ENCODE data around the gene CAMTA1. TPM values are rescaled to one million over a fixed set of nuclear protein-coding genes. Genes with fewer than 3 reads are reported as not detected.

The CAMTA1 gene
- polyA plus RNA-seq, 2 donors: 61.1 to 75.0 TPM

DNA sequence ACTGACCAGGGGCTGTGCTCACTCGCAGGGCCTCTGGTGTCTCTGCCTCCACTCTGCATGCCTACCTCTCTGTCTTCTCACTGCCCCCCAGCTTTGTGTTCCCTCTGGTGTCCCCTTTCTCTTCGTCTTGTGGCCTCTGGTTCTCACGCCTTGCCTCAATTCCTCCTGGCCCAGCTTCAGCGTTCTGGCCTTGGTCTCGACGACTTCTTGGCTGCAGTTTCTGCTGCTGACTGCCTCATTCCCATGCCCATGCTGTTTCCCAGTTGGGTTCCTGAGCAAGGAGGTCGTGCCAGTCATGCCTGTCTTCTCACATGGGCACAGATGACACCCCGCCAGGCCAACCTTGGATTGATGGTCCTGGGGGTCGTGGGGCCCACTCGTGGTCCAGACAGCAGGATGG lies 562.8 kb downstream of the CAMTA1 start:
- Histone ChIP-seq H3K4me1 (ENCODE audit: control insufficient read depth in 2 of 2, insufficient read depth in 2 of 2, low read length in 1 of 2) (no peaks in the 10 kb centered on the region), H3K4me3 (ENCODE audit: low read depth in 1 of 2, low read length in 2 of 2) (no peak overlapping the region), H3K9me3 (ENCODE audit: control insufficient read depth in 2 of 2, insufficient read depth in 1 of 2, low read depth in 1 of 2, low read length in 1 of 2) (no peaks in the 10 kb centered on the region), H3K27ac (ENCODE audit: low read depth in 2 of 2, low read length in 1 of 2) (no peak overlapping the region), H3K36me3 (ENCODE audit: control insufficient read depth in 2 of 2, insufficient read depth in 2 of 2, low read length in 1 of 2) (no peaks in the 10 kb centered on the region), H3K27me3 (ENCODE audit: control insufficient read depth in 1 of 2, insufficient read depth in 2 of 2, low read length in 2 of 2) (no peaks in the 10 kb centered on the region)
- 70 to 74% methylated on average over 10 of the region's 10 CpGs for WGBS, 2 donors

DNA sequence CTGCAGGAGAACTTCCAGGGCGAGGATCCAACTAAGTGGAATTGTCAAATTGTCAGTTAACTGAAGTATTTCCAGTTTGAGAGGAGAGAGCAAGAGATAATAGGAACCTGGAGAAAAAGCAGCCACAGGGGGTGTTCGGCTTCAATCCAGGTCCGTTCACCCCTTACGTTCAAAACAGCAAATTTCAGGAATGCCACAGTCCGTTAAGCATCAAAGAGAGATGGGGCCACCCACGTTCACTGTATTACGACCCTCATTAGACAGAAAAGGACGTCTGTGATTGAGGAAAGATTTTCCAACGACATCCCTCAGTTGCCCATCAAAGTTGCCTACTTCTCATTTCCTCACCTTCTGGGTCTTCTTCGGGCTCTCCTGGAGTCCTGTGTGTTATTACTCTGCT lies 563.3 kb downstream of the CAMTA1 start:
- Histone ChIP-seq H3K27ac (ENCODE audit: low read depth in 2 of 2, low read length in 1 of 2) (no peak overlapping the region), H3K9me3 (ENCODE audit: control insufficient read depth in 2 of 2, insufficient read depth in 1 of 2, low read depth in 1 of 2, low read length in 1 of 2) (no peaks in the 10 kb centered on the region), H3K4me1 (ENCODE audit: control insufficient read depth in 2 of 2, insufficient read depth in 2 of 2, low read length in 1 of 2) (no peaks in the 10 kb centered on the region), H3K4me3 (ENCODE audit: low read depth in 1 of 2, low read length in 2 of 2) (no peak overlapping the region), H3K36me3 (ENCODE audit: control insufficient read depth in 2 of 2, insufficient read depth in 2 of 2, low read length in 1 of 2) (no peaks in the 10 kb centered on the region), H3K27me3 (ENCODE audit: control insufficient read depth in 1 of 2, insufficient read depth in 2 of 2, low read length in 2 of 2) (no peaks in the 10 kb centered on the region)
- WGBS, 2 donors: 81 to 85% methylated on average over 10 of the region's 10 CpGs

DNA sequence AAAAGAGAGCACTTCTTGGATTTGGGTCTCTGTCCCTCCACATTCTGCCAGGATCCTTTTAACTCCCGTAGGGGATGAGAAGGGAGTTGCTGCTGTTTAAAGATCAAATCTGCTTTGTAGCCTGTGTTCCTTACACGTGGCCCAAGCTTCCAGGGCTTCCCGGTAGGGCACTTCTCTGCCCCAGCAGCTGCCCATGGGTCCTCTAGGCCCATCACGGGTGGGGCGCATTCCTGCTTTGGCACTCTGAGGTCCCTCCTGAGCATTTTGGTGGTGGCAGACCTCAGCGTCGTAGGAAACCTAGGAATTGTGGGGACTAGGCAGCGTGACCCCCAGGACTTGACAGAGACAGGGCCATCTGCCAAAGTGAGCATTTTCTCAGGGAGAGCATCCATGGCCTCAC lies 565.5 kb downstream of the CAMTA1 start:
- Histone ChIP-seq H3K4me1 (ENCODE audit: control insufficient read depth in 2 of 2, insufficient read depth in 2 of 2, low read length in 1 of 2) (no peaks in the 10 kb centered on the region), H3K27ac (ENCODE audit: low read depth in 2 of 2, low read length in 1 of 2) (no peak overlapping the region), H3K4me3 (ENCODE audit: low read depth in 1 of 2, low read length in 2 of 2) (no peak overlapping the region), H3K9me3 (ENCODE audit: control insufficient read depth in 2 of 2, insufficient read depth in 1 of 2, low read depth in 1 of 2, low read length in 1 of 2) (no peaks in the 10 kb centered on the region), H3K27me3 (ENCODE audit: control insufficient read depth in 1 of 2, insufficient read depth in 2 of 2, low read length in 2 of 2) (no peaks in the 10 kb centered on the region), H3K36me3 (ENCODE audit: control insufficient read depth in 2 of 2, insufficient read depth in 2 of 2, low read length in 1 of 2) (no peaks in the 10 kb centered on the region)
- WGBS, 2 donors: 86 to 87% methylated on average over 8 of the region's 8 CpGs

DNA sequence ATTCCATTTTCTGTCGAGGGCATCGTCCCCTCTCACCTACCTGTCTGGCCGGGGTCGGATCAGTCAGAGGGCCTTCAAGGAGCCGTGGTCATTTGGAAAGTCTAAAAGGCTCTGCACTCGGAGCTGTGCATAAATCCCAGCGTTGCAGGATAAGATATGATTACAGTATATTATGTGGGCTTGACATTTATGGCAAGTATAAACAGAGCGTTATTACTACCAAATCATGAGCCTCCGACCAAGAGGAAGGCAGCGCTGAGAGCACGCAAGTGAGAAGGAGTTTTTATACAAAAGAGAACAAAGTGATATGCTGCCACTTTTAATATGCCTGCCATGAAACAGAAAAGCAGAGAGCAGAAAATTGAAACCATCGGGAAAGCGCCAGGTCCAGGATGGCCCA lies 566.4 kb downstream of the CAMTA1 start:
- no peaks in the 10 kb centered on the region for H3K4me1 ChIP-seq (ENCODE audit: control insufficient read depth in 2 of 2, insufficient read depth in 2 of 2, low read length in 1 of 2)
- WGBS, 2 donors: 82 to 85% methylated on average over 13 of the region's 13 CpGs

DNA sequence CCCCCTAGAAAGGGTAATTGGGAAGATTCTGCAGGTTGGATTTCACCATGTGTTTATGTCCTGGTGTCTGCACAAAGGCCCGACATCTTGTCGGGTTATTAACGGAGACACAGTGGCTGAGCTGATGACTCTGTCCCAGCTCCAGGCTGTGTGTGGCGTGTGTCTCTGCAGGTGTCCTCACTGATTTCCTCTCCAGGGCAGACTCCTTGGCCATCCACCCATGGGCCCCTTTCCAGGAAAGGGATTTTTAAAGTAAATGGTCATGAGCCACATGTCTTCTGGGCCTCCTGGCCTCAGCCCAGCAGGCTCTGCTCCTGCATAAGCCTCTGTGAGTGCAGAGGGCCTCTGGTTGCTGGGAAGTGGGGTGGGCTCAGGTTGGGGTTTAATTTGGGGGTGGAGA lies 567.1 kb downstream of the CAMTA1 start:
- H3K27ac ChIP-seq (ENCODE audit: low read depth in 2 of 2, low read length in 1 of 2): no peak overlapping the region
- WGBS, 2 donors: 89 to 93% methylated on average over 4 of the region's 4 CpGs
- H3K27me3 ChIP-seq (ENCODE audit: control insufficient read depth in 1 of 2, insufficient read depth in 2 of 2, low read length in 2 of 2): no peaks in the 10 kb centered on the region
- H3K4me1 ChIP-seq (ENCODE audit: control insufficient read depth in 2 of 2, insufficient read depth in 2 of 2, low read length in 1 of 2): no peaks in the 10 kb centered on the region
- H3K36me3 ChIP-seq (ENCODE audit: control insufficient read depth in 2 of 2, insufficient read depth in 2 of 2, low read length in 1 of 2): no peaks in the 10 kb centered on the region
- no peaks in the 10 kb centered on the region for H3K9me3 ChIP-seq (ENCODE audit: control insufficient read depth in 2 of 2, insufficient read depth in 1 of 2, low read depth in 1 of 2, low read length in 1 of 2)
- H3K4me3 ChIP-seq (ENCODE audit: low read depth in 1 of 2, low read length in 2 of 2): no peak overlapping the region

More for the DNA sequence above, 566.4 kb downstream of the CAMTA1 start:
- H3K27ac ChIP-seq (ENCODE audit: low read depth in 2 of 2, low read length in 1 of 2): no peak overlapping the region
- no peaks in the 10 kb centered on the region for H3K27me3 ChIP-seq (ENCODE audit: control insufficient read depth in 1 of 2, insufficient read depth in 2 of 2, low read length in 2 of 2)
- no peaks in the 10 kb centered on the region for H3K36me3 ChIP-seq (ENCODE audit: control insufficient read depth in 2 of 2, insufficient read depth in 2 of 2, low read length in 1 of 2)
- no peaks in the 10 kb centered on the region for H3K9me3 ChIP-seq (ENCODE audit: control insufficient read depth in 2 of 2, insufficient read depth in 1 of 2, low read depth in 1 of 2, low read length in 1 of 2)
- H3K4me3 ChIP-seq (ENCODE audit: low read depth in 1 of 2, low read length in 2 of 2): no peak overlapping the region

DNA sequence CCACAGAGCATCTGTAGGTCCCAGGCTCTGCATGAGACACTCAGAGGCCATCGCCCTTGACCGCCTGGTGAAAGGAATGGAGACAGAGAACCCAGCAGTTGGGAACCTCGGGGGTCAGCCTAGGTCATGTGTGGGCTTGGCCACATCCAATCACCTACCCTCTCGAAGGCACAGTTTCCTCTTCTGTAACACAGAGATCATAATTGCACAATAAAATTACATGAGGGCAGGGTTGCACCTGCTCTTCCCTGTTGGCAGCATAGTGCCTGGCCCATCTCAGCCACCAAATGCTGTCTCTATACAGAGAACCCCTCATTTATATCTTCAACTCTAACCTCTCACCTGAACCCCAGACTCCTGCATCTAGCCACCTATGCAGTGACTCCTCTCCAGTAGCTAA lies 567.7 kb downstream of the CAMTA1 start:
- H3K27ac ChIP-seq (ENCODE audit: low read depth in 2 of 2, low read length in 1 of 2): no peak overlapping the region
- H3K4me3 ChIP-seq (ENCODE audit: low read depth in 1 of 2, low read length in 2 of 2): no peak overlapping the region

DNA sequence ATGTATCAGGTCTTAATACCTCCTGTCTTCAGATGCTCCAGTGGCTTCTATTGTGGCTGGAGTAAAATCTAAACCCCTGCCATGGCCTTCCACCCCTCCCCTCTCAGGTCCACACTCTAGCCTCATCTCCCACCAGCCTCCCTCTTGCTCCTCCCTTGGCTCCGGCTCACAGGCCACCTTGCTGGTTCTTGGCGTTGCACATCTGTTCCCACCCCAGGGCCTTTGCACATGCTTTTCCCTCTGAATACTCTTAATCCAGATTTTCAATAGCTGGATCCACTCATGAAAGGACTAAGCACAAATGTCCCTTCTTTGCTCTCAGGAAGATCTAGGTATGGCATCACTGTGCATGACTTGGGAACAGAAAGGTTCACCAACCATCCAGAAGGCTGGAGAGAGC lies 570.4 kb downstream of the CAMTA1 start:
- H3K4me1 ChIP-seq (ENCODE audit: control insufficient read depth in 2 of 2, insufficient read depth in 2 of 2, low read length in 1 of 2): no peaks in the 10 kb centered on the region
- H3K36me3 ChIP-seq (ENCODE audit: control insufficient read depth in 2 of 2, insufficient read depth in 2 of 2, low read length in 1 of 2): no peaks in the 10 kb centered on the region
- no peaks in the 10 kb centered on the region for H3K27me3 ChIP-seq (ENCODE audit: control insufficient read depth in 1 of 2, insufficient read depth in 2 of 2, low read length in 2 of 2)
- no peak overlapping the region for H3K27ac ChIP-seq (ENCODE audit: low read depth in 2 of 2, low read length in 1 of 2)
- H3K4me3 ChIP-seq (ENCODE audit: low read depth in 1 of 2, low read length in 2 of 2): no peak overlapping the region
- H3K9me3 ChIP-seq (ENCODE audit: control insufficient read depth in 2 of 2, insufficient read depth in 1 of 2, low read depth in 1 of 2, low read length in 1 of 2): no peaks in the 10 kb centered on the region
- 96 to 97% methylated on average over 2 of the region's 2 CpGs for WGBS, 2 donors

More for the DNA sequence above, 567.7 kb downstream of the CAMTA1 start:
- Histone ChIP-seq H3K9me3 (ENCODE audit: control insufficient read depth in 2 of 2, insufficient read depth in 1 of 2, low read depth in 1 of 2, low read length in 1 of 2) (no peaks in the 10 kb centered on the region), H3K4me1 (ENCODE audit: control insufficient read depth in 2 of 2, insufficient read depth in 2 of 2, low read length in 1 of 2) (no peaks in the 10 kb centered on the region), H3K27me3 (ENCODE audit: control insufficient read depth in 1 of 2, insufficient read depth in 2 of 2, low read length in 2 of 2) (no peaks in the 10 kb centered on the region), H3K36me3 (ENCODE audit: control insufficient read depth in 2 of 2, insufficient read depth in 2 of 2, low read length in 1 of 2) (no peaks in the 10 kb centered on the region)
- WGBS, 2 donors: 78 to 90% methylated on average over 4 of the region's 4 CpGs

DNA sequence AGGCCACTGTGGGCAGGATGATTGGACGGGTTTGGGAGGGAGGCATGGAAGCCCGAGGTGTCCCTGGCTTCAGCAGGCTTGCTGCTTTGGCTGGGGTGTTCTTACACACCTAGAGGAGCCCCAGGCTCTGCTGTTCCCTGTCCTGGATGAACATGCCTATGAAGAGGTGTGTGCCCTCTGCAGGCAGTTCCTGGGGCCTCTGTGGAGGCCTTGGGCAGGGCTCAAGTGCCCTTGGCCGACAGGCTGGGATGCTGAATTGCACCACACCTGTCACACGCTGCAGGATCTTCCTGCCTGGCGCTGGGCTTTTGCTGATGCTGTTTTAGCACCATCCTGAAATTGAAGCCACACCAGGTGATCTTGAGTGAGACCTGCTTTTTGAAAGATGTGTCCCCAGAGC lies 570.8 kb downstream of the CAMTA1 start:
- Histone ChIP-seq H3K27ac (ENCODE audit: low read depth in 2 of 2, low read length in 1 of 2) (no peak overlapping the region), H3K9me3 (ENCODE audit: control insufficient read depth in 2 of 2, insufficient read depth in 1 of 2, low read depth in 1 of 2, low read length in 1 of 2) (no peaks in the 10 kb centered on the region), H3K27me3 (ENCODE audit: control insufficient read depth in 1 of 2, insufficient read depth in 2 of 2, low read length in 2 of 2) (no peaks in the 10 kb centered on the region), H3K36me3 (ENCODE audit: control insufficient read depth in 2 of 2, insufficient read depth in 2 of 2, low read length in 1 of 2) (no peaks in the 10 kb centered on the region), H3K4me1 (ENCODE audit: control insufficient read depth in 2 of 2, insufficient read depth in 2 of 2, low read length in 1 of 2) (no peaks in the 10 kb centered on the region), H3K4me3 (ENCODE audit: low read depth in 1 of 2, low read length in 2 of 2) (no peak overlapping the region)
- WGBS, 2 donors: 77 to 82% methylated on average over 5 of the region's 5 CpGs

DNA sequence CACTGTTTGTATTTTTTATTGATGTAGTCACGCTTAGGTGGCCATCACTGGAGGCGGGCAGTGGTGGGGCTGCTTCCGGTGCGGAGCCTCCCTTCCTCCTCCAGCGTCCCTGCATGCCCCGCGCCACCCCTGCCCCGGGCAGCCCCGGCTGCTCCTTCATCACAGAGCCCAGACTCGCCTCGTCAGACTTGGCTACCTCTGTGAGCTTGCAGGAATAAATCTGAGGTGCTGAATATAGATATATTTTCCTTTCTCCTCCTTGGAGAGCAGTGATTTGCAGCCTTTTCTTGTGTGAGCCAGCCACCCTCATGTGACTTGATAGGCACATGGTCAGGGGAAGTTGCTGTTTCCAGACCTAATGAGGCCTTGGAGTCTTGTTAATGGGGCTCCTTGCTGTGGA lies 573.2 kb downstream of the CAMTA1 start:
- H3K36me3 ChIP-seq (ENCODE audit: control insufficient read depth in 2 of 2, insufficient read depth in 2 of 2, low read length in 1 of 2): no peaks in the 10 kb centered on the region
- H3K9me3 ChIP-seq (ENCODE audit: control insufficient read depth in 2 of 2, insufficient read depth in 1 of 2, low read depth in 1 of 2, low read length in 1 of 2): no peaks in the 10 kb centered on the region
- H3K4me3 ChIP-seq (ENCODE audit: low read depth in 1 of 2, low read length in 2 of 2): no peak overlapping the region
- H3K4me1 ChIP-seq (ENCODE audit: control insufficient read depth in 2 of 2, insufficient read depth in 2 of 2, low read length in 1 of 2): no peaks in the 10 kb centered on the region
- 64 to 78% methylated on average over 11 of the region's 11 CpGs for WGBS, 2 donors
- no peak overlapping the region for H3K27ac ChIP-seq (ENCODE audit: low read depth in 2 of 2, low read length in 1 of 2)
- no peaks in the 10 kb centered on the region for H3K27me3 ChIP-seq (ENCODE audit: control insufficient read depth in 1 of 2, insufficient read depth in 2 of 2, low read length in 2 of 2)

DNA sequence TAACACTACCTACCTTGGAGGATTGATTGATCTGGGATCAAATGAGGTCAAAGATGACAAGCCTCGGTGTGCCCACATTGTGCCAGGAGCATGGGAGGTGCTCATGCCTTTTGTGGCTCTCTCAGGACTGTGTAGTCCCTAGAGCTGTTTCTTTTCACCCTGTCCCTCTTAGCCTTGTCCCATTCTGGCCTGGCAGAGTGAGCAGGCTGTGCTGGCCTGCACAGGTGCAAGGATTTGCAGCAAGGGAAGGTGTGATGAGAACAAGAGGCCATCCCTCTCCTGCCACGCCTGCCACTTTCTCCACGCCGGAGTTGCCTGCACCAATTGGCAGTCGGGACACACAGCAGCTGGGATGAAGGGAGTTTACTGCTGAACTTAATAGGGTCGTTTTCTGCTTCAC lies 575.3 kb downstream of the CAMTA1 start:
- Histone ChIP-seq H3K4me1 (ENCODE audit: control insufficient read depth in 2 of 2, insufficient read depth in 2 of 2, low read length in 1 of 2) (no peaks in the 10 kb centered on the region), H3K4me3 (ENCODE audit: low read depth in 1 of 2, low read length in 2 of 2) (no peak overlapping the region), H3K27me3 (ENCODE audit: control insufficient read depth in 1 of 2, insufficient read depth in 2 of 2, low read length in 2 of 2) (no peaks in the 10 kb centered on the region), H3K9me3 (ENCODE audit: control insufficient read depth in 2 of 2, insufficient read depth in 1 of 2, low read depth in 1 of 2, low read length in 1 of 2) (no peaks in the 10 kb centered on the region), H3K36me3 (ENCODE audit: control insufficient read depth in 2 of 2, insufficient read depth in 2 of 2, low read length in 1 of 2) (no peaks in the 10 kb centered on the region), H3K27ac (ENCODE audit: low read depth in 2 of 2, low read length in 1 of 2) (no peak overlapping the region)
- 58 to 62% methylated on average over 6 of the region's 6 CpGs for WGBS, 2 donors
